Rectal smooth muscle tissue (tissue), 1 donor: Measurements from ENCODE around the gene DAB1.
"Not testable (repeated sequence)": the region's sequence is repeated elsewhere in the genome, so short reads cannot be mapped to it uniquely, and the experiment has no call there.

Source experiments
- H3K27ac ChIP-seq: one replicate; pipeline ENCODE4 v1.7.0; 2013; ENCODE audit warnings: low read depth, low read length, inconsistent platforms
- H3K27me3 ChIP-seq: one replicate; pipeline ENCODE4 v1.7.0; 2013; ENCODE audit warnings: low read length; ENCODE audit not compliant: control insufficient read depth, insufficient read depth
- H3K36me3 ChIP-seq: one replicate; pipeline ENCODE4 v1.7.0; 2013; ENCODE audit warnings: low read length; ENCODE audit not compliant: control insufficient read depth, insufficient read depth
- H3K4me1 ChIP-seq: one replicate; pipeline ENCODE4 v1.7.0; 2013; ENCODE audit warnings: low read length; ENCODE audit not compliant: control insufficient read depth, insufficient read depth
- H3K4me3 ChIP-seq: one replicate; pipeline ENCODE4 v1.7.0; 2013; ENCODE audit warnings: low read length
- H3K9ac ChIP-seq: one replicate; pipeline ENCODE4 v1.7.0; 2013; ENCODE audit warnings: low read length

DAB1 gene

DNA sequence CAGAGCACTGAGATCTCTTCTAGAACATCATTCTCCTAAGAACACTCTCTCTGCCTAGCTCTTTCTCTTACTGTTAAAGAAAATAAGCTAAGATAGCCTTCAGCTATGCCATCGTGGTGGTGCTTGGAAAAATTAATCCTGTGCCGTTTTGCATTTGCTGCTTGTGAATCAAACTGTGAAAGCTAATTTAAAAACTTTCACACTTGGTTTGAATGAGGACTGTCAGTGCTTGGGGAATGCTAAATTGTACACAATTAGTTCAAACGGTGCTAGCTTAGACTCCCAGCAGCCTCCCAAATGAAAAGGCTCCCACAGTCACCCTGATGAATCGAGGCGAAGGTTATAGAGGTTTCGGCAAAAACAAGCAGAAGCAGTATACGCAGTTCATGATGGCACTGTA, 79.6 kb downstream of the DAB1 start:
- no peak overlapping the region for H3K27ac ChIP-seq
- no peak overlapping the region for H3K9ac ChIP-seq
- H3K27me3 ChIP-seq, result no peaks in the 10 kb centered on the region
- no peaks in the 10 kb centered on the region for H3K36me3 ChIP-seq
- no peaks in the 10 kb centered on the region for H3K4me1 ChIP-seq
- no peak overlapping the region for H3K4me3 ChIP-seq

DNA sequence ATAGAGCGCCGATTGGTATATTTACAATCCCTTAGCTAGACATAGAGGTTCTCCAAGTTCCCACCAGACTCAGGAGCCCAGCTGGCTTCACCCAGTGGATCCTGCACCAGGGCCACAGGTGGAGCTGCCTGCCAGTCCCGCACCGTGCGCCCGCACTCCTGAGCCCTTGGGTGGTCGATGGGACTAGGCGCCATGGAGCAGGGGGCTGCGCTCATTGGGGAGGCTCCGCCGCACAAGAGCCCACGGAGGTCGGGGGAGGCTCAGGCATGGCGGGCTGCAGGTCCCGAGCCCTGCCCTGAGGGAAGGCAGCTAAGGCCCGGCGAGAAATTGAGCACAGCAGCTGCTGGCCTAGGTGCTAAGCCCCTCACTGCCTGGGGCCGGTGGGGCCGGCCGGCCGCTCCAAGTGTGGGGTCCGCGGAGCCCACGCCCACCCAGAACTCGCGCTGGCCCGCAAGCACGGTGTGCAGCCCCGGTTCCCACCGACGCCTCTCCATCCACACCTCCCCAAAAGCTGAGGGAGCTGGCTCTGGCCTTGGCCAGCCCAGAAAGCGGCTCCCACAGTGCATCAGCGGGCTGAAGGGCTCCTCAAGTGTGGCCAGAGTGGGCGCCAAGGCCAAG, 80.5 kb downstream of the DAB1 start:
- not testable (repeated sequence) for H3K4me3 ChIP-seq, H3K36me3 ChIP-seq, H3K27ac ChIP-seq, H3K27me3 ChIP-seq, H3K4me1 ChIP-seq, H3K9ac ChIP-seq

DNA sequence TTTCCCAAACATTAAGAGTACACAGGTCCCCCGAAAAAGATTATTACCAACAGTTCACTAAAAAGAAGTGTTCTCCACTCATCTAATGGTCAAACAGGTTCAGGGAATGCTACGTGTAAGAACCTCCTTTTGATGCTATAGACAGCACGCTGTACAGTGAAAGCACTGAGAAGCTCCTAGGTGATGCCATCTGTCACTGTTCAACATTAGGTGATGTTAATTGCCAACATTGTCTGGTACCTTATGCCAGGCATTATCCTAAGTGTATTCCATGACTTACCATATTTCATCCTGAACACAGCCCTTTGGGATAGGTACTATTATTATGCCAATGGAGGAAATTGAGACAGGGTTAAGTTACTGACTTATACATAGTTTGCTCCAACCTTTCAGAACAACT, 82.1 kb downstream of the DAB1 start:
- H3K4me1 ChIP-seq, result no peaks in the 10 kb centered on the region
- no peak overlapping the region for H3K4me3 ChIP-seq
- no peaks in the 10 kb centered on the region for H3K27me3 ChIP-seq
- H3K9ac ChIP-seq, result no peak overlapping the region
- H3K36me3 ChIP-seq, result no peaks in the 10 kb centered on the region
- no peak overlapping the region for H3K27ac ChIP-seq

DNA sequence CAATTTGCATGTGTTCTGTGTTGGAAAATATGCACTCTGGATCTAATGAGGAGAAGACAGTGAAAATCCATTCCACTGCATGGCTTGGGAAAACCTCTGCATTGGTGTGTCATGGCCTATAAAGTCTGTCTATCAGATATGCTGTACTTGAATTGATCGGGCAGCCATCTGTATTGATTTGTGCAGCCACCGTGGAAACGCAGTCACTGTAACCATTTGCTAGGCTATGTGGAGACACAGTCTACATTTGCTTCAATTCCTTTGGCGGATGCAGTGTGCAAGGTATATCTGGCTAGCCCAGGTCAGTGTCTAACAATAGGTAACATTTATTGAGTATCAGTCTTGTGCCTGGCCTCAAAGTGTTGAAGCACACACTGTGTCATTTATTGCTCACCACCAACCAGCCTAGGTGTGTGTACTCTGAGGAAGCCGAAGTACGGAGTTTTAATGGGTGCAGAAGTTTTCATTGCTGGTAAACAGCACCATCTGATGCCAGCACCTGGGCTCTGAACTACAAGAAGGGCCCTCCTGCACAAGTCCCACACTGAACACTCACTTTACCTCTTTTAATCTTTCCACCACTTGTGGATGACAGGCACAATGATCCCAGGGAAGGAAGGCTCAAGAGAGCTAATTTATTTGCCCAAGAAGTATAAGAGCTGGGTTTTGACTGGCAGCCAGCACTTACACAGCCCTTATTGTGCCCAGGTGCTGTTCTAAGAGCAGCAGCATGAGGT, 83.4 kb downstream of the DAB1 start:
- no peaks in the 10 kb centered on the region for H3K36me3 ChIP-seq
- H3K27ac ChIP-seq, result no peak overlapping the region
- H3K9ac ChIP-seq, result no peak overlapping the region
- H3K4me1 ChIP-seq, result no peaks in the 10 kb centered on the region
- no peak overlapping the region for H3K4me3 ChIP-seq
- H3K27me3 ChIP-seq, result no peaks in the 10 kb centered on the region

DNA sequence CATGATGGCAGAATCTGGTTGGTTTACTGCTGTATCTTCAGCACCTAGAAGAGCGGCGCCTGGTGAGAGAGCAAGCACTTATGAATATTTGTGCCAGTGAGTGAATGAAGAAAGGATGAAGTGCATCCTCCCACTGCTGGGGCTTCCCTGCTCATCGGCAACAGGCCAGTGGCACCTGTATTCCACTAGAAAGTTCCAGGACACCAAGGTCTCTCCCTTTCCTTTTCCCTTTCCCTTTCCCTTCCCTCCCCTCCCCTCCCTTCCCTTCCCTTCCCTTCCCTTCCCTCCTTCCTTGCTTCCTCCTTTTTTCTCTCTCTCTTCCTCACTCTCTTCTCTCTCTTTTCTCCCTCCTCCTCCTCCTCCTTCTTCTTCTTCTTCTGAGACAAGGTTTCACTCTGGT, 86.2 kb downstream of the DAB1 start:
- Histone ChIP-seq H3K36me3 (no peaks in the 10 kb centered on the region), H3K4me1 (no peaks in the 10 kb centered on the region), H3K4me3 (no peak overlapping the region), H3K27ac (no peak overlapping the region), H3K9ac (no peak overlapping the region), H3K27me3 (no peaks in the 10 kb centered on the region)

DNA sequence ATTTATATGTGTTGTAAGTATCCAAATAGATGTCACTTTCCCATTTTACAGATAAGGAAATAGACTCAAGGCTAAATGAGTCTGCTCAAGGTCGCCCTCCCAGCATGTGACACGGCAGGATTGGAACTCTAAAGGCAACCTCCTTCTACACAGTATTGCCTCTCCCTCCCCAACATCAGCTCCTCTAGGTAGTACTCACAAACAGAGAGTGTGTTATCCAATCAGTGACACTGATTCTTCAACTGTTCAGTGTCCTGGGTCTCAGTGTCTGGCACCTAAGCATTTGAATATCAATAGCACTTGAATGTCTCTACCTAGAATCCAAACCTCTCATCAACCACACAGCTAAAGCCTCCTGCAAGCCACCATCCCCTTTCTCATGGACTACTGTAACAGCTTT, 87.1 kb downstream of the DAB1 start:
- Histone ChIP-seq H3K27ac (no peak overlapping the region), H3K36me3 (no peaks in the 10 kb centered on the region), H3K9ac (no peak overlapping the region), H3K4me1 (no peaks in the 10 kb centered on the region), H3K4me3 (no peak overlapping the region), H3K27me3 (no peaks in the 10 kb centered on the region)

DNA sequence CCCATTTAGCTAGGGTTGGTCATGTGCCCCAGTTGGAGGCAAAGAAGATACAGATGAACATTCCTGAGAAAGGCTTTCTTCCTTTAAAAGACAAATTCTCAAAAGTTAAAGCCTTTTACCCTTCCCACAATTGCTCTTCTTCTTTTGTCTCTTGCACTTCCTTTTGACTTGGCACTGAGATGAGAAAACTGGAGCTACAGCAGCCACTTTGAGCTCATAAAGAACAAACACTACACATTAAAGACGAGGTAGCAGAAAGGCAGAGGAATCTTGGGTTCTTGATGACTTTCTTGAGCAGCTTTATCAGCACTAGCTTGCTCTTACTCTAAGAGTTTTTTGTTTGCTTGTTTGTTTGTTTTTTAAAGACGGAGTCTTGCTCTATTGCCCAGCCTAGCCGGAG, 92.2 kb downstream of the DAB1 start:
- H3K27ac ChIP-seq, result no peak overlapping the region
- no peaks in the 10 kb centered on the region for H3K36me3 ChIP-seq
- H3K4me1 ChIP-seq, result no peaks in the 10 kb centered on the region
- H3K4me3 ChIP-seq, result no peak overlapping the region
- no peaks in the 10 kb centered on the region for H3K27me3 ChIP-seq
- H3K9ac ChIP-seq, result no peak overlapping the region

DNA sequence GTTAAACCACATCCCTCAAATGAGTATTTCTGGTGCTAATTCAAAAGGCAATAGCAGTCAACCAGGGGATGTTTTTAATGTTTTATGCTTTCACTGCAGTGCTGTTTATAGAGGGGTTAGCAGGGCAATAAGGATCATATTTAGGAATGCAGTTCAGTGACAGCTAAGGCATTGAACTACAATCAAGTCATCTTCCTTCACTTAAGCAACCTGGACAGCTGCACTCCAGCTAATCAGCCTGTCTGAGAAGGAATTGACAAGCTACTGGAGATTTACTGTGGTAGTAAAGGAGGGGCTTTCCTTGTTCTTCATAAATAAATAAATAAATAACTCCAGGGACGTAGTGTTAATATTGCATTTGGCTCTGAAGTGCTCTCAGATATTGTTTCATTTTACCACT, 93.9 kb downstream of the DAB1 start:
- peaks cover 4% of the 10 kb centered on the region for H3K4me1 ChIP-seq
- H3K27ac ChIP-seq, result no peak overlapping the region
- H3K27me3 ChIP-seq, result no peaks in the 10 kb centered on the region
- H3K9ac ChIP-seq, result no peak overlapping the region
- no peaks in the 10 kb centered on the region for H3K36me3 ChIP-seq
- H3K4me3 ChIP-seq, result no peak overlapping the region

DNA sequence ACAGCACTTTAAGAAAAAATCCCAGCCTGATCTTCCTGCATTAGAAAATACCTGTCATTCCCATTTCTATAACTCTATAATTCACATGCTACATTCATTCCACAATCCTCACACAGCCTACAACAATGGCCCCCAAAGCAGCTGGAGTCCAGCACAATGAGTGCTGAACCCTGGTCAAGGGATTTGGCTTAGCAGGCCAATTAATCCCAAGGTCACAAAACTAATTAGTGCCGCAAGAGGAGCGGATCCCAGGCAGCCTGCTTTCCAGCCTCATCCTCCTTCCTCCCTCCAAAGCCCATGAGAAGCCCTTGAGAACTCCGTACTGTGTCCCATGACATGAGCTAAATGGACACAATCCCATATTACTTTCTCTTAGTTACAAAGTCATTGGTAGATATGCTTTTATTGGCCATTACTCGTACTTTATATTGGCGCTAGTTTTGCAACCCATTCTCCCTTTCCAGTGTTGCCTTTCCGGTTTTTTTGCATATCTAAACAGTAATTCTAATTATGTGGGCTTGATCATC, 94.8 kb downstream of the DAB1 start:
- Histone ChIP-seq H3K4me3 (no peak overlapping the region), H3K9ac (no peak overlapping the region), H3K4me1 (peaks cover 6% of the 10 kb centered on the region), H3K27me3 (no peaks in the 10 kb centered on the region), H3K27ac (no peak overlapping the region), H3K36me3 (no peaks in the 10 kb centered on the region)

DNA sequence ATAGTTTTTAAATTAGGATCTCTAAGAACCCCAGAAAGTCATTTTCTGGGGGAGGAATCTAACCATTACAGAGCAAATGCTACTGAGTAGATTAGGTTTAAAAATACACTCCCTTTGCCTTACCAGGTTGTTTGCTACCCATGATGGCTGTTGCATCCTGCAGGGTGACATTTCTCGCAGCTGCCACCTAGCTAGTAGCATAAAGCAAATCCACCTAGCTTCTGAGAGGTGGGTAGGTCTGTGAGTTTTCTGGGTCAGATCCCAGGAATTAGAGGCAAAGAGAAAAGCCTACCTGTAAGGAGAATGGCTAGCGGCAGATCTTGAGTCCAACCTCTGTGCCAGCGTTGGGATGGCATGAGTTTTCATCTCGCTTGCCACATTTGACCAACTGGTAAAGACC, 95.9 kb downstream of the DAB1 start:
- Histone ChIP-seq H3K27me3 (no peaks in the 10 kb centered on the region), H3K4me1 (peaks cover 6% of the 10 kb centered on the region)

DNA sequence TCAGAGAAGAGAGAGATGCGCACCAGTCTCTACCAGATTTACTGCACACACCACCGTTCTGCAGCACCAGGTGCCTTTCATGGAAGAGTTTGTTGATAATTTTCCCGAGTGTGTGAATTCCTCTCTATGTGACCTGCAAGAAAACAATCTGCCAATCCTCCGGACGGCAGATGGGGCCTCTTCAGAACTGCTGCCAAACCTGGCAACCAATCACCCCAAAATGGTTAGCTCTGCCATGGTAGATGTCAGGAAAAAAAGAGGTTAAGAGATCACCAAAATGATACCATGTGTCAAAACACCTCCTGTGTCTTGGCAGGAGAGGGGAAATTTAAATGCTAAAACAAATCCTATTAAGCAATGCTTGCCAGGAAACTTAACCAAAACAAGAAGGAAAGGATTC, 96.5 kb downstream of the DAB1 start:
- H3K4me1 ChIP-seq, result peaks cover 6% of the 10 kb centered on the region
- no peaks in the 10 kb centered on the region for H3K36me3 ChIP-seq
- no peaks in the 10 kb centered on the region for H3K27me3 ChIP-seq
- H3K4me3 ChIP-seq, result no peak overlapping the region
- H3K27ac ChIP-seq, result no peak overlapping the region
- no peak overlapping the region for H3K9ac ChIP-seq

More for the DNA sequence above, 95.9 kb downstream of the DAB1 start:
- Histone ChIP-seq H3K36me3 (no peaks in the 10 kb centered on the region), H3K27ac (no peak overlapping the region), H3K4me3 (no peak overlapping the region), H3K9ac (no peak overlapping the region)

DNA sequence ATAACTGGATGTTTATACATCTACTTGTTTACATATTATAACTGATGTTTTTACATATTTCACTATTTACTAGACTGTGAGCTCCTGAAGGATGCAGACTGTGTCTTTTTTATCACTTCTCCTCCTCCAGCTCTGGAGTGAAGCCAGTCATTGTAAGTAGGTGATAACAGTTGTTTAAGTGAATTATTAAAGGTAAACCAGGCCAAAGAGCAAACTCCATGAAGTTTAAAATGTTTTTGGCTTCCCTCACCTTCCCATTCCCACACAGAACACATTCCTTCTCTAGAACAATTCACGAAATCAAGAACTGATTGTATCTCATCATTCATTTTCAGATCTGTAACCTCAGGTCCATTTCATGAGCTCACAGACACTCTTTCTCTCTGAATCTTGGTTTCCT, 98.3 kb downstream of the DAB1 start:
- Histone ChIP-seq H3K36me3 (no peaks in the 10 kb centered on the region), H3K9ac (no peak overlapping the region), H3K27me3 (no peaks in the 10 kb centered on the region), H3K4me1 (peaks cover 6% of the 10 kb centered on the region), H3K4me3 (no peak overlapping the region), H3K27ac (no peak overlapping the region)

DNA sequence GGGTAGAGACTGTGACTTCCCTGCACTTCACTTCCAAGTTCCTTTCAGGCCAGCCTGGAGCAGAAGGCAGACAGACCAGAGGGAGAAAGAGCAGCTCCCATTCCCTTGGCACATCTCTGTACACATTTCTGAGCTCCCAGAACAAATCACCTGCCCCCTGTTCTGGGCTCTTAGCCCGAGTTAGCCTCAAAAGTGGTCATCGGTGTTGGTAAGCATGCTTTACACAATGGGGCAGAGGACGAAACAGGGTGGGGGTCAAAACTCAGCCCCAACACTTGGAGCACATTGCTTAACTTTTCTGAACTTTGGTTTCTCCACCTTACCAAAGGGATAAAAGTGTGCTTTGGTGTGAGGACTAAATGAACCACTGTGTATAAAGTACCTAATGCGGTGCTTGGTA, 98.7 kb downstream of the DAB1 start:
- Histone ChIP-seq H3K9ac (no peak overlapping the region), H3K27me3 (no peaks in the 10 kb centered on the region), H3K36me3 (no peaks in the 10 kb centered on the region), H3K4me1 (peaks cover 6% of the 10 kb centered on the region), H3K27ac (no peak overlapping the region), H3K4me3 (no peak overlapping the region)
